T47D (cell line): ENCODE measurements around the gene CCDC169.

ENCODE experiments used
- DNase-seq, 2 experiments: peaks; one replicate each; pipeline versions ENCODE4 v3.0.0 to v3.0.0-alpha.2; 2011 to 2012; ENCODE audit warnings: low read depth in 1 of 2, low spot score in 1 of 2
- JUND ChIP-seq: IDR thresholded peaks from 2 replicates; pipeline ENCODE4 v1.6.1; 2012; ENCODE audit warnings: low read depth
- in situ Hi-C: cut with HindIII; loops from 2 replicates; pipeline ENCODE4 v1.10.0; 2016; ENCODE audit warnings: low sequenced_read_pairs, low pct_unique_long_range_greater_than_20kb

CCDC169 gene

DNA sequence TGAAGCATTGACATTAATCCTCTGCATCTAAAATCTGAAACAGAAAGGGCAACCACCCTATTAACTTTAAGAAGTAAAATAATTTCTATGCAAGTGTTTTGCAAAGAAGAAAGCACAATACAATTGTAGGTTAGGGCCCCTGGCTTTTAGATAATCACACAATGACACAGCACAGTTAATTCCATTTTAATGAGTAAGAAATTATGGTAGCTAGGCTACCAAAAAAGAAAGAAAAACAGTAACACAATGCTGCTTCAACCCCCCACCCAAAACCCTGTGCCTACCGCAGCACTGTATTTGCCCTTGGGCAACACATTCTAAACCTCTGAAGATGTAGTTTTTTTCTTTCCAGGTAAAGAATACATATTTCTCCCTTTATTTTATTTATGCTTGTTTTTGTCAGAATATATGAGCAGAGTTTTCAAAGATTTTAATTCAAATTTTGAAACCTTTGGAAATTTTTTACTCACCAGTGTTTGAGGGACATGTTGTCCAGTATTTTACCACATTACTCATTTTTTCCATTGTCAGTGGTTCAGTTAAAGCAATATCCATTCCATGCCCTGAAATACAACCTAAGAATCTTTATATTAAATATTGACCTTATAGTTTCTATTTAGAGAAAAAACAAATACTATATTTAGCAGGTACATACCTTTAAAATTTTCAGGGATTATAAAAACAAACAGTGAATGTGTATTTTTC is 104.3 kb downstream of the CCDC169 start:
- TF ChIP-seq JUND = no peak
- DNase-seq = no peak

DNA sequence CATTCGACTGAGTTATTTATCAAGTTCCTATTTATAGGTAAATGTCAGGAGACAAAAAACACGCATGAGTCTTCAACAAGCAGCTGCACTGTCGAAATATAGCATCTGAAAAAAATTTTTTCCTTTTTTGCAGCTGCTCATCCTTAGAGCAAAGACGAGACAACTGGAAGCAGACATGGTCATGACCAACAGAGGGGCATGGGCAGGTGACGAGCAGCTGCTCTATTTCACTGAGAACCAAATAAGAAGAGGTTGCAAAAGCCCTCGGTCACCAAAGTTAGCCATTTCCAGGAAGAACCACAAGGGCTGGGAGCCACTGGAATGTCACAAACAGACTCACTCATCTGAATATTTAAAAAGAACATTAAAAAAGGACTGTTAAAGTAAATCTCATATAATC is 105.4 kb downstream of the CCDC169 start:
- no peak for DNase-seq
- TF ChIP-seq JUND = no peak
- in situ Hi-C loops = no loop called here

More for the DNA sequence above, 104.3 kb downstream of the CCDC169 start:
- in situ Hi-C loops = no loop called here

DNA sequence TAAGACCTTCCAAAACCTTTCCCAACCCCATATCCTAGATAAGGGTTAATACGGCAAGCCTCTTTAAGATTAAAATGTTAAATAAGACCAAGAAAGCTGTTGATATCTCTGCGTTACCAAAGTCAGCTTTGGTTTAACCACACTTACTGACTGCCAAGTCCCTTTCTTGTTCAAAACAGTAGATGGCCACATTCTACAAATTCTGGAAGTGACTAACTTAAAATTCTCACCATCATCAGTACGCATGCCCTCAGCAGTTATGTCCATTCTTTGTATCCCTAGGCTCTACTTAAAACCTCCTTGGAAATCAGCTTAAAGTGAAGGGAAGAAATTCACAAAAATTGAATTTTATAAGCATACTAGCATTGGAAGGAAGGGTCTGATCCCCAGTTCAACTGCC is 106.8 kb downstream of the CCDC169 start:
- no peak for TF ChIP-seq JUND
- DNase-seq = no peak
- in situ Hi-C loops = no loop called here

DNA sequence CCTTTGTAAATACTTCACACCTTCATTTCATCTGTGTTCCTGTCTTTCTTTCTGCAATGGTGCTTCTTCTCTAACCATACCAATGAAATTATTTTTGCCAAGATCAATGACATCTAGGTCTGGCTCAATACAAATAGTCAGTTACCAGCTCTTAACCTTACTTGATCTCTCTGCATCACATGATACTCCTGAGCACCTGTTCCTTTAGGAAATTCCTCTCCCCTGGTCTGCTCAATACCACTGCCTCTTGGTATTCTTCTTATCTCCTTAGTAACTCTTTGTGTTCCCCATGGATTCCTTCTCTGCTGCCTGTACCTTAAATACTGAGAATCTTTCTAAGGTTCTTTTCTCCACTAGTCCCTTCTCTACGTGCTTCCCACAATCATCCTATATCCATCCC is 109.2 kb downstream of the CCDC169 start:
- TF ChIP-seq JUND = no peak
- no peak for DNase-seq
- in situ Hi-C loops = no loop called here

DNA sequence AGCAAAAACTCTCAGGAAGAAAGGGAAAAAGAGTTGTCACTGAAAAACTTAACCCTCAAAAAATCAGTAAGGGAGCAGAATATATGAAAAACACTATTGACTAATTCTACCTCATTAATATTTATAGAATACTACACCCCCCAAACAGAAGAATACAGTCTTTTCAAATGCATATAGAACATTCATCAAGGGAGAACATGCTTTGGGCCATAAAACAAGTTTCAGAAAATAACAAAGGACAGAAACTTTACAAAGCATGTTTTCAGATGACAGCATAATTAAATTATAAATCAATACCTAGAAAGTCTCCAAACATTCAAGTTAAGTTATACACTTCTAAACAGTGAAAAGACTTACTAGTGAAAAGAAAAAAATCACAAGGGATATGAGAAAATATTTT is 113.7 kb downstream of the CCDC169 start:
- no peak for TF ChIP-seq JUND
- DNase-seq = no peak
- in situ Hi-C loops = no loop called here
